Inflammatory macrophage (primary cell): ENCODE measurements around the gene DIDO1.

ENCODE experiments used
- DNase-seq, 2 donors: peaks; one replicate each; pipeline ENCODE4 v3.0.0-alpha.2; 2020 to 2022

DIDO1 gene

DNA sequence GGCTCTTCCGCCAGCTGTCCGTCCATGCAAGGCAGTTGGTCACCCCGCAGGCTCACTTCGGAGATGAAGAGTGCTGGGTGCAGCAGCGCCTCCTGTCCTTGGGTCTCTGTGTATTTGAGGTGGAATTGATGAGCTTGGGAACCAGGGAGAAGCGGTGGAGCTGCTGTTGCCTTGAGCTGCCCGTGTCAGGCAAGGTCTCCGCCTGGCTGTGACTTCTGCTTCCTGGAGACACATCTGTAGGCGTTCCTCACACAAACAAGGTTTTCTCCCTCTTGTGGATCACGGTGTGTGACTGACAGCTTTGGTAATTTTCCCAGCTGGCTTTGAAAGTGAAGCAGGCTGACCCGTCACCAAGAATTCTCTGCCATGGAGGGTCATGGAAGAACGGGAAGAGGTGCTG lies 23.7 kb upstream of the DIDO1 start:
- peak; percentile 22 to 61 for DNase-seq

DNA sequence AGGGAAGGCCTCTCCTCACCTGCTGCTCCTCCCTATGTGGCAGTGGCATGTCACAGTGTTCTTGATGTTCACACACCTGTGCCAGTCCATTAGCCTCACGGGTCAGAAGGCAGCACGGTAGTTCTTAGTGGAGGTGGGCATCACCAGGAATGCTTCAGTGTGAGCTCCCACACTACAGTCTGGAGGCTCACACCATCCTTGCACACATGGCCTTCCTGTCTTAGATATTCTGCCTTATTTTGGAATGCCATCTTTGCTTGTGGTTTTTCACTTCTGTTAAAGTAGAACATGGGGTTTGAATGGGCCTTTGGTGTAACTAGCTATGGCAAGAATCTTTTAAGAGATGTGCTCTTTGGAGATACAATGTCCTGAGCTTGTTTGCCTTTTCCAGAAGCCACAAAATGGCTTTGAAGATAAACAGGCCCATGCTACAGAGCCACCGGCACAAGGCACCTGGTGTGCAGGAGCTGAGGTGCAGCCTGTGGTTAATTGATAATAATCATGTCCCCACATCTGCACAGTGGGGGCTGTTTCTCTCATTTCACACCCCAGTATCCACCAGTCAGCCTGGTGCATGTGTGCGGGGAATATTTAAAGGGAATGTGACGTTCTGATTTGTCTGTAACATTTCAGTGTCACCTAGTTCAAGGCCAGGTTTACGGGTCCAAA lies 23.0 kb upstream of the DIDO1 start:
- DNase-seq = no peak

DNA sequence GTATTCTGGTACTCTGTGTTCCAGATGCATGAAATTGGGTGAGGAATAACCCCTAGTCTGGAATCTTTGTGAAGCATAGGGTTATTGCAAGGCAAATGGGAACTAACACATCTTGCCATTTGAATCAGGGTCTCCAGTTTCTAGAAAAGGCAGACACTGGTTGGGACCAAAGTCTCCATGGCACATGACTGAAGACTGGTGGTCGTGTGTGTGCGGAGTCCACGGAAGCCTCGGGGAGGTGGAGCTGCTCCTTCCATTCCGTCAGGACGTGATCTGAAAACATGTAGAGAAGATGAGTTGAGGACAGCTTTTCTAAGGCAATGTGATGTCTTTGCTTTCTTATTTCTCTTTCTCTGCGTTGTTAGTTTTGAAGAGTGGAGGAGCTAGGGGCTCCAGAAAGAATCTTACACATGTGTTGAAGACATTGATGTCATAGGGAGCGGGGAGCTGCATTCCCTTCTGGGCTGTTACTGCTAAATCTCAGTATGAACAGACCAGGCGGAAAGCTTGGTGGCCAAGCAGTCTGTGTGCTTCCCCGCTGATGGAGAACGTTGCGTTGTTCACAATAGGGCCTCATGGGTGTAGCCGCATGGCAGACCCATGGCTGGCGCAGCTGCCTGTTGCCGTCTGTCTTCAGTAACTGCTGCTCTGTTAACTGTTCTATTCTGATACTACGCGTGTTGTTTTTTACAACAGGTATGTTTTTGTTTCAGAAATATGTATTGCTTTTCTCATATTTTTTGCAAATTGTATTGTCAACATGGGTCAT lies 21.4 kb upstream of the DIDO1 start:
- no peak for DNase-seq

DNA sequence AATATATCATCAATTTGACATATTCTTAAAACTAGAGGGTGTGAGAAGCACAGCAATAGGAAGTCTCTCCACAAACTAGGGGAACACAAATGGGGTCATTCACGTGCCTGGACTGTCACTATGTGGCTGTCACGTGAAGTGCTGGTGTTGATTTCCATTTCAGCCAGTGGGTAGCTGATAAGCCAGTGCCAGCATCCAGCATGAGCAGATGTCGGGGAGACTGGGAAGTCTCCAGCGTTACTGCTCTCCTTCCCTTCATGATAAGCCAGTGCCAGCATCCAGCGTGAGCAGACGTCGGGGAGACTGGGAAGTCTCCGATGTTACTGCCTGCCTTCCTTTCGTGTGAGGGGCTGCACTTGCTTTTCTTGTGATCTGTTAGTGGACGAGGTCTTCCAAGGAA lies 20.6 kb upstream of the DIDO1 start:
- no peak for DNase-seq

DNA sequence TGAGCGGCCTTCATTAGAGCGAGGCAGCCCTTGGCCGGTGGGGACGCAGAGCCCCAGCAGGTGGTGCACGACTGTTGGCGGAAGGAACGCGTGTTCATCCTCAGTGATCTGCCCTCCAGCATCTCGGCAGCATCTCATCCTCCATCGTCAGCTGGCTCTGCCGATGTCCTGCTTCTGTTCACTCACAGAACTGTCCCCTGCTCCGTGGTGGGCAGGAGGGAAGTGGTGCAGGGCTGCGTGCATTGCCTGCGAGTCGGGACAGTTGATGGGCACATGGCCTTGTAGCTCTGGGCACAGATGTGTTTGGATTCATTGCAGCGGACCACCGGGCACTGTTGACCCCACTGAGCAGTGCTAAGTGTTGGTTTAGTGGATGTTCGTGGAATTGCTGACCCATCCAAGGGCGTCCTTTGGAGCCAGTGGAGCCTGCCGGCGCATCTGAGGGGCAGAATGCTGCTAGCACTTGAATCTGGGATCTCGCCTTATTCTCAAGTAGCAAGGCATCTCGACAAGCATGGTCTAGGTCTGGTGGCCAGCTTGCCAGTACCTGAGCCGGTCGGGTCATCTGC lies 19.6 kb upstream of the DIDO1 start:
- no peak for DNase-seq

DNA sequence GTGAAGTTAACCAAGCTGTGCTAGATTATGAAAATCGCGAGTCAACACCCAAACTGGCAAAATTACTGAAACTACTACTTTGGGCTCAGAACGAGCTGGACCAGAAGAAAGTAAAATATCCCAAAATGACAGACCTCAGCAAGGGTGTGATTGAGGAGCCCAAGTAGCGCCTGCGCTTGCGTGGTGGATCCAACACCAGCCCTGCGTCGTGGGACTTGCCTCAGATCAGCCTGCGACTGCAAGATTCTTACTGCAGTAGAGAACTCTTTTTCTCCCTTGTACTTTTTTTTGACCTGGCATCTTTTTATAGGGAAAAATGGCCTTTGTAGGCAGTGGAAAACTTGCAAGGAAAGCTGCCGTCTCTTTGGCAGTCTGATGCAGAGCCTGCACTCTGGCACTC lies 18.4 kb upstream of the DIDO1 start:
- DNase-seq = no peak

DNA sequence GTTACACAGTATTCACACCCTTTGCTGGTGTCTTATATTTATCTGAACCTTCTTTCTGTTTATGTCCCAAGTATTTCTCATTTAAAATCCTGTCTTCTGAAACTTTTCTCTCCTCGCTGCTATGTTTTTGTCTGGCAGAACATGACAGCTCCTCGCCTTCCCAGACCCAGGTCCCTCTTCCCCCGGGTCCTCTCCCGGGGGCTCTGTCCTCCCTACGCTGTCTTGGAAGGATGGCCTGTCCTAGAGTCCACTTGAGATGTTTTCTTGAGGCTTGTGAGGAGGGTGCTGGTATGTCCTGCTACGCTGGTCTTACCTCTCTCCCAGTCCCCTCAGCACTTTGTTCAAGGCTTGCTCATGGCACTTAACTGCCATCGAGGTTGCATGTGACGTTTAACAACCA lies 17.9 kb upstream of the DIDO1 start:
- no peak for DNase-seq

DNA sequence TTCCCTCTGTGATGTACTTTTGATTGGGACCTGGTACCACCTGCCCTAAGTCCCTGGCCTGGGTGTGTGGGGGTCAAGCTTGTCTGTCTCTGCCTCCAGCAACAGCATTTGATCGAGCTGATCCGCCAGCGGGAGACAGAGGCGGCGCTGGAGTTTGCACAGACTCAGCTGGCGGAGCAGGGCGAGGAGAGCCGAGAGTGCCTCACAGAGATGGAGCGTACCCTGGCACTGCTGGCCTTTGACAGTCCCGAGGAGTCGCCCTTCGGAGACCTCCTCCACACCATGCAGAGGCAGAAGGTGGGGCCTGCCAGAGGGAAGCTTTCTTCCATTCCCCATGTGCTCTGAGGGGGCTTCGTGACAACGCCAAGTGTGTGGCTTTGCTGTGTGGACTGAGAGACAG lies 17.1 kb upstream of the DIDO1 start:
- DNase-seq = no peak

DNA sequence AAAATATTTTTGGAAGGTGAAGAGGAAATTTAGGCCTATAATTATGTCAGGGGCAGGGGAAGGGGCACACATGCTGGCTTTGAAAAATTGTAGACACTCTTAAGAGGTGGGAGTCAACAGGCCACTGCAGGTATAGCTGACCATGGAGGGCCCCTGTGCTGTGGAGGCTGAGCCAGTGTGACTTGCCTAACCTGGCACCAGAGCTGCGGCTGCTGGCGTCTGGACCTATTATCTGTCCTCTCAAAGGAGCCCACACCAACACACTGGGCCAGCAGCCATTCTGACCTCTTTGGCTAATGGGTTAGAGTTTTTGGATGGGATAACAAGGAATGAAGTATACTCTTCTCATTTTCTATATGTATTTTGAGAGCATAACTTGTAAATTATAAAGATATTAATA lies 16.2 kb upstream of the DIDO1 start:
- no peak for DNase-seq

DNA sequence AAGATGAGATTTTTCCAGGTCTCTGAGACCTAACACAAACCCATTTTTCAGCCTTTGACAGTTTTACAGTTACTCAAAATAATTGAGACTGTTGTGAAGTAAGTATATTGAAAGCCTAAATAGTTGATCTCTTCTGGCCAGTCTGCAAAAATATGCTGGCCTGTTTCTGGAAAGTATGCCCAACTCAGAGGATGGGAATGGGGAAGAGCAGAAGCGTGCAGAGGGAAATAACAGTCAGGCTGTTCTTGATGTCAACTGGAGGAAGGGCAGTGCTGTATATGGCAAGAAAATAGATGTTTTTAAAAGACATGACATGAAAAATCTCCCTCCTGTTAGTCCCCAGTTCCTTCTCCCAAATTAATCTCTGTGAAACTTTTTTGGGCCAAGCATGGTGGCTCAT lies 15.5 kb upstream of the DIDO1 start:
- no peak for DNase-seq

DNA sequence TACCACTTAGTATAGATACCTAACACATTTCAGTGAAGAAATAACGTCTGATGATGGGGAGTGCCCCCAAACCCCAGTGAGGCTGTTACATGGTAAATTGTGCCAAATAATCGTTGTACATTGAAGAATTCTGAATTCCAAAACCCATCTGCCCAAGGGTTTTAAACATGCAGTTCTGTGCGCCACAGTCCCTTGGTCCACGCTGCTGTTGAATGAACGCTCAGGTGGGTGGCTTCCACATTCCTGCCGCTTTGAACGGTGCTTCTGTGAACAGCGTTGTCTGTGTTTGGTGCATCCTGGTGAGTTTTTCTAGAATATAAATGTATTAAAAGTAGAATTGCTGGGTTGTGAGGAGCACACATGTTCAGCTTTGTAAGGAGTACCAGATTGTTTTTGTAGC lies 14.6 kb upstream of the DIDO1 start:
- no peak for DNase-seq

DNA sequence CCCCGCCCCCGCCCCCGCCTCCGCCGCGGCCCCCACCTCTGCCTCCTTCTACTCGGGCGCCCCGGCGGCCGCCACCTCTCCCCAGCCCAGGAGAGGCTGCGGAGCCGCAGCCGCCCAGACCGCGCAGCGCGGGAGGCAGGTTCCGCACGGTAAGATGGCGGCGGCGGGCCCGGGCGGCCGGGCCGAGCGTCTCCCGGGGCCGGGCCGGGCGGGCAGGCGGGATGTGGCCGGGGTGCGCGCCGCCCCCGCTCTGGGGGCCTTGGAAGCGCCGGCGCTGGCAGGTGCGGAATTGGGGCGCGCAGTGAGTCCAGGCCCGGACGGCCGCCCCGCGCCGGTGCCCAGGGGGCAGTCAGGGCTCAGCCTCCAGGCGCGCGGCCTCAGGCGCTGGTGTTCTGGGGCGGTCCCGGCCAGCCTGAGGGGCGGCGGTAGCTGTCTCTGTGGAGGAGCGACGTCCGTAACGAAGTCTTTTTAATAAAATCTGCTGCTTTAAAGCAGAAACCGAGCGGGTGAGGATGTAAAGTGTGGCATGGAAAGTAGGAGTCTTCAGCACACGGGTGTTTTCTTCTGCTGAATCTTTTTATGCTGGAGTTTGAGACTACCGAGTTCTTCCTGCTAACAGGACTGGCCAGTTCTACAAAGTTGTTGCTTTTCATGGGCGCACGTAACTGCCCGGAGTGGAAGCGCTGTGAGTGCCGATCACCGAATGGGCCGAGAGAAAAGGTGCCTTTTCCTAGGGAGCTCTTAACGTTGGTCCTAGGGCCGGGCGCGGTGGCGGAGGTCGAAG lies 12.0 kb upstream of the DIDO1 start, which contains the start of gene GID8:
GID8 (plus strand) TSS at position 43 of the 784 bp plus-strand sequence. CDS start 3,356 bp downstream, outside the sequence.
- DNase-seq = peak; percentile 51 to 63

DNA sequence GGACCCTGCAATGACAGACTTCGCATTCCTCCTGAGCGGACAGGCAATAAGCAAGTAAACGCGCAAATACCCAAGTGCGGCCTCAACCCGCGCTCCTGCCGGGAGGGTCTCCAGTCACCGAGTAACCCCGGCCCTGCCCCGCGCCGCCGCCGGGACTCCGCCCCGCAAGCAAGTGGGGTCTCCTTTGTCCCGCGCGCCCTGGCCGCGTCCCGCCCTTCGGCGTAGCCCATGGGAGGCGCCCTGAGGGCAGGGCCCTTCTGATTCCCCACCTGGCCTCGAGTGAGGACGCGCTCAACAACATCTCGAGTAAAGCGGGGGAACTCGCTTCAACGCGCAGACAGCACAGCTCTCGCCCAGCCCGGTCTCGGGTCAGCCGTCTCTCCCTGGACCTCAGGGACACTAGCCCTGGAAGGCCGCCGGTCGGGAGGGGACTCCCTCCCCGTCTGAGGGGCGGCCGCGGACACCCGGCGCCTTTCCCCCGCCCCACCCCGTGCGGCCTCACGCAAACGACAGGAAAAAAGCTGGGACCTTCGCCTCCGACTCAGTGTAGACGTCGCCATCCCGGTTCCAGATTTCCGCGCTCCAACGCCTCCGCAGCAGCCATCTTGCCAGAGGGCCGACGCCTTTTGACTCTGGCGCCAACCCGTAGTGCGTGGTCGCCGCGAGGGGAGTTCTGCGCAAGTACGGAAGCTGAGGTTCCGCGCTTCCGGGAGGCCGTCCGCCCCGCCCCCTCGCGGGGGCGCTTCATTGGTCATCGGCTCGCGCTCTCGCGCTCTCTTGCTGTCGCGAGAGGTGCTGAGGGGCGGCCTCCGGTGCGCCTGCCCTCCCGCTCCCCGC lies 11.2 kb upstream of the DIDO1 start:
- DNase-seq = peak; percentile 97 to 98

DNA sequence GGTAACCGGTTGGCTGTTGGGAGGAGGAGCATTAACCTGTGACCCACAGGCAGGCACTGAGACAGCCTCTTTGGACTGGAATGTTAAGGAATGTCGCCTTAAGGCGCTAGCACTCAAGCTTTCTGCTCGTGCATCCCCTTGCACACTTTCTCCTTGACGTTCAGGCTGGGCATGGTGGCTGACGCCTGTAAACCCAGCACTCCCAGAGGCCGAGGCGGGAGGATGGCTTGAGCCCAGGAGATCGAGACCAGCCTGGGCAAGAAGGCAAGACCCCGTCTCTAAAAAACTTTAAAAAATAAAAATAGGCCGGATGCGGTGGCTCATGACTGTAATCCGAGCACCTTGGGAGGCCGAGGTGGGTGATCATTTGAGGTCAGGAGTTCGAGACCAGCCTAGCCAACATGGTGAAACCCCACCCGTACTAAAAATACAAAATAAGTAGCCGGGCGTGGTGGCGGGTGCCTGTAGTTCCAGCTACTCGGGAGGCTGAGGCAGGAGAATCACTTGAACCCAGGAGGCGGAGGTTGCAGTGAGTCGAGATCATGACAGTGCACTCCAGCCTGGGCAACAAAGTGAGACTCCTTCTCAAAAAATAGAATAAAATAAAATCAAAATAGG lies 9.8 kb upstream of the DIDO1 start:
- DNase-seq = no peak

DNA sequence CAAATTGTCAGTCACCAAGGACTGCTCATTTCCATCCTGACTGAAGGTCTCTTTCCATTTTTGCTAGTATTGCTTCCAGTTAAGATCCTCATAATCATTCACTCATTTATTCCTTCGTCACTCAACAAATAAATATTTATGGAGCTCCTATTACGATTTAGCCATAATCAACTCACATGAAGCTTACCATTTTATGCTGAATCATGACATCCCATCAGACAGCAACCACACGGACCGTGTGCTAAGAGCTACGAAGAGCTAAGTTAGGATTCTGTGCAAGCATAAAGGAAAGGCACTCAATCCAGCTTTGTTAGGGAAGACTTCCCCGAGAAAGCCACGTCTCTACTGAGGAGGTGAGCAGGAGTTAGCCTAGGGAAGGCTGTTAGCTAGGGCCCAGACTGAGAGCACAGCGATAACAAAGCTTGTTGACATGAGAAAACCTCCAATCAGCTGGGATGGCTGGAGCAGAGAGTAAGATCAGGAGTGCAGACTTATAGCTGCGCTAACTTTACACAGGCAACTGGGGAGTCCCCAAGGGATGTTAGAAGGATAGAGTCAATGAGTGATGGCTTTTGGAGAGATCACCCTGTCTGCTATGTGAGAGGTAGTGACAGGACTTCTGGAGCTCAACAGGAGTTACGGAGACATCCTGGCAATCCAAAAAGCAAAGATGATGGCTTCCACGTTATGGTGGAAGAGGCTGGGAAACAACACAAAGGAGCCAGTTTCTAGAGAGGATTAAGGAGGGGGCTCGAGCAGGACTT lies 9.1 kb upstream of the DIDO1 start:
- no peak for DNase-seq

DNA sequence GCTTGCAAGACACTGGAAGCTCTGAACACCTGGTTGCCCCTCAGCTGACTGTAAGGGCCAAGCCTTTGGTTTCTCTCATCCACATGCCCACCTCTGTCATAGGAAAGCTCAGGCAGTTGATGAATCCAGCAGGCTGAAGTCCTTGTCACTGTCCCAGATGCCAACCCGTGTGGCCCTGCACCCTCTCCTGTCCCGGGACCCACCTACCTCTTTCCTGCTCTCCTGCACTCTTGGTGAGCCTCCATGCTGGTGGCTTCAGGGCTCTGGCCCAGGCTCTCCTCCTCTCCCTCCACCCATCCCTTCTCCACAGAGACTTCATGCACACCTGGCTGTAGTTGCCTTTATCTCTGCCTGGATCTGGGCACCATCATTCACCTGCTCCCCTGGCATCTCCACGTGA lies 7.7 kb upstream of the DIDO1 start:
- no peak for DNase-seq

DNA sequence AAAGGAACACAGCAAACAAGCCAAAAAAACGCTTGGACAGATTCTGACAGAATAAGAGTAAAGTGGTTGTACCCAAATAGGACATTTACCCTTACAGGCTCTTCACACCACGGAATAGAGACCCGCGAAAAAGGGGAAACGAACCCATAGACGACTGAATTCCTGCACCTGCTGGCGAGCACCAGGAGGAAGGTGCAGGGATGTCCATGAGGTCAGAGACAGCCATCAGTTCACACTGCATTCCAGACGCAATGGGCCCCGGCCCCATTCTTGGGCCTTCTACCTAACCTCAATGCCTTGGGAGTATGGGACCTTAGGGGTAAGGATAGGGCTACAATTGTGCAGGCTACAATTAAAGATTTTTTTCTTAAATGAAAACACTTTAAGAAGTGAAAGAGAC lies 5.2 kb upstream of the DIDO1 start:
- DNase-seq = no peak

DNA sequence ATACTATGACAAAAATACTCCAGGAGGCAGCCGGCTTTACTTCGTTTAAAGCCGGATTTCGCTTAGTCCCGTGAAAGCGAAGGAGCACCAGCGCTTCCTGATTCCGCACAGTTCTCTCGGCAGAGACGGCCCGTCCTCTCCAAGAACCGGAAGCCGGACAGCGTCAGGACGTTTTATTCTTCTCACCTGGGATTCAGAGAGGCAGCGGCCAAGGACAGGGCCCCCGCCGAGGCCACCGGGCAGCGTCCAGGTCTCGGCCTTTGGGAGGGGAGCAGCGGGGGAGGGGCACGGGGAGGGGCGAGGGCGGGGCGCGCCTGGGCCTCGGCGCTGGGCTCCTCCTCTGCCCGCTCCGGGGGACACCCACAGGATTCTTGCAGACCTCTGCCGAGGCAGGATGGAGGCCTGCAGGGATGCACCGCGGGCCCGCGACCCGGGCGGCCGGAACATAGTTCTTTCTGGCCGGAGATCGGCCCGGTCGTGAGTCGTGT lies 2.8 kb upstream of the DIDO1 start:
- peak; percentile 41 to 63 for DNase-seq

DNA sequence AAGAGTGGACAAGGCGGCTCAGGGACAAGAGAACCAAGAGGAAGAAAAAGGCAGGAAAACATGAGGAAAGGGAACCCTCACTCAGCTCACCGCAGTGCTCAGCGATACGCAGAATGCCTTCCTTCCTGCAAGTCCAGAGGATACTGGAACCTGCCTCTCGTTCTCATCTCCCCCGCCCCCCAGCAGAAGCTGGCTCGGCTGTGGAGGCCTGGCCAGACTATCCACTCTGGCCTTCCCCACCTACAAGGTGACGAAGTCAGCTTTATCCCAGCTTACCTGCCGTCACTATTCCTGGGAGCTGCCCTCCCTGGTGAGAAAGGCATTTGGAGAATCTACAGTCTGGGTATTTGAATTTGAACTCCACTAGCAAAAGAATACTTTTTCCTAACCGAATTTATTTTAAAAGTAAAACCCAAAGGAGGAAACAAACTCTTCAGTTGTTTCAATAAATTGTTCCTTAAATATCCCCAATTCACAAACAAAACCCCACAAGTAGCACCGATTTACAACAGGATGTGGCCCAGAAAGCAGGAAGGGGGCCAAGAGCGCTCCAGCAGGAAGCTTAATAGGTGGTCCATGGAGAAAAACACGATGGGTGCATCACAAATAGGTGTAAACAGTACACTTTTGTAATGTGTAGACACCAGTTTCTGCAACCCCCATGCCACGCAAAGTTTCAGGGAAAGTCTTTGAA lies 2.1 kb upstream of the DIDO1 start:
- DNase-seq = peak in 1 of 2 donors; percentile 8

DNA sequence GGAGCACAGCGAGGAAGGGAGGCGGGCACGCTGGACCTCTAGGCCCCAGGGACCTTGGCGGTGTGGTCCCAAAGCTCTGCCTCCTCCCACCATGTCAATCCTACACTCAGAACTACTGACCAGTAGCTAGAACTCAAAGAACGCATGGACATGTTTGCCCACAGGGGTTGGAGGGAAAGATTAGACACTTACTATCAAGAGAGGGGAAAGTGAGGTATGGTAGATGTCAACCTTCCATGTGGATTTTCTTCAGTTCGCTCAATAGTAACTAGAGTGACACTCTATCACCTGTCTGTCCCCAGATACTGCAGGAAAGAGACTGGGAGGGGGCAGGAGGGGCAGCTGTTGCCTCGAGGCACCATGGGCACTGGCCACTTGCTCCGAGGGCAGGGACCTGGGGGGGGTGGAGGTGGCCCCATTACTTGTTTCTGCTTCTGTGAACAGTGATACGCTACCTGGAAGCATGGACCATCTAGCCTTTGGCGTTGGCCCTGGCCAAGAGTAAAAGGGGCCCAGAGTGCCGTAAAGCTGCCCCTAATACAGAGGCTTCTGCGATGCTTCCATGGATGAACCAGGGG lies 912 bp upstream of the DIDO1 start:
- no peak for DNase-seq
